IMR-90 (cell line): ENCODE results near the gene SPRED3. TPM values are rescaled to one million over a fixed set of nuclear protein-coding genes. Genes with fewer than 3 reads are reported as not detected.

Experiments
- ATAC-seq: fragments of 200-7000 bp; cut with Tn5 transposase; 2 replicates; pipeline ENCODE4 v1.9.1; 2020; ENCODE audit warnings: low read depth, mild to moderate bottlenecking, moderate library complexity
- BruUV-seq: library from RNA; stranded (reverse); fragments of 400-500 nt; replicated peaks from 2 replicates; lab custom pipeline; 2021; lab: Mats Ljungman, UMichigan
- CTCF ChIA-PET: fragments of 300-600 bp; formaldehyde crosslinking; extraction: SDS; loops from one replicate; lab custom pipeline; 2021; ENCODE audit warnings: antibody characterized with exemption; lab: Yijun Ruan, JAX
- POLR2A ChIA-PET: fragments of 300-600 bp; sonication (Branson Sonifier 250); formaldehyde crosslinking; loops from one replicate; lab custom pipeline; 2022; ENCODE audit warnings: antibody characterized with exemption; ENCODE audit not compliant: unreplicated experiment; lab: Charles Lee
- DNase-seq: peaks from one replicate; pipeline ENCODE4 v3.0.0; 2013
- H2AFZ ChIP-seq: replicated peaks from 2 replicates; pipeline ENCODE3; 2013; ENCODE audit warnings: low read length, mild to moderate bottlenecking; ENCODE audit not compliant: poor library complexity
- H2AK5ac ChIP-seq: 2 replicates; pipeline ENCODE4 v1.6.1; 2013; ENCODE audit warnings: low read depth, low read length, inconsistent platforms
- H2AK9ac ChIP-seq: replicated peaks from 2 replicates; pipeline ENCODE3; 2013; ENCODE audit warnings: mild to moderate bottlenecking, low read depth, low read length, moderate library complexity; ENCODE audit not compliant: poor library complexity
- H2BK120ac ChIP-seq: 2 replicates; pipeline ENCODE4 v1.6.1; 2013; ENCODE audit warnings: low read depth, low read length, inconsistent platforms
- H2BK15ac ChIP-seq: 3 replicates; pipeline ENCODE4 v1.6.1; 2013; ENCODE audit warnings: low read depth, low read length, inconsistent platforms
- H2BK20ac ChIP-seq: 2 replicates; pipeline ENCODE4 v1.6.1; 2013; ENCODE audit warnings: low read depth, mild to moderate bottlenecking, inconsistent platforms, low read length, moderate library complexity
- H2BK5ac ChIP-seq: 2 replicates; pipeline ENCODE4 v1.6.1; 2013; ENCODE audit warnings: mild to moderate bottlenecking, low read depth, low read length, inconsistent platforms; ENCODE audit not compliant: poor library complexity, severe bottlenecking
- H3K14ac ChIP-seq: replicated peaks from 2 replicates; pipeline ENCODE4 v1.6.1; 2013; ENCODE audit warnings: low read depth, low read length, inconsistent platforms
- H3K18ac ChIP-seq: 2 replicates; pipeline ENCODE4 v1.6.1; 2013; ENCODE audit warnings: low read depth, low read length, control low read depth
- H3K23ac ChIP-seq: 2 replicates; pipeline ENCODE4 v1.6.1; 2013; ENCODE audit warnings: low read depth, low read length, inconsistent platforms
- H3K27ac ChIP-seq: 2 replicates; pipeline ENCODE4 v1.5.1; 2013; ENCODE audit warnings: mild to moderate bottlenecking, control low read depth, low read length; ENCODE audit not compliant: insufficient read depth
- H3K27me3 ChIP-seq: 2 replicates; pipeline ENCODE4 v1.6.1; 2013; ENCODE audit warnings: low read length; ENCODE audit not compliant: control insufficient read depth, insufficient read depth
- H3K36me3 ChIP-seq: 2 replicates; pipeline ENCODE4 v1.6.1; 2013; ENCODE audit warnings: low read length, mixed read lengths; ENCODE audit not compliant: control insufficient read depth, insufficient read depth
- H3K4ac ChIP-seq: 2 replicates; pipeline ENCODE4 v1.6.1; 2013; ENCODE audit warnings: low read depth, low read length, inconsistent platforms
- H3K4me1 ChIP-seq: 2 replicates; pipeline ENCODE4 v1.6.1; 2013; ENCODE audit warnings: low read length, mixed read lengths; ENCODE audit not compliant: control insufficient read depth, insufficient read depth
- H3K4me2 ChIP-seq: 2 replicates; pipeline ENCODE4 v1.6.1; 2013; ENCODE audit warnings: low read depth, mild to moderate bottlenecking, control low read depth, low read length, moderate library complexity
- H3K4me3 ChIP-seq: 2 replicates; pipeline ENCODE4 v1.5.1; 2013; ENCODE audit warnings: low read depth, mild to moderate bottlenecking, control low read depth, low read length, moderate library complexity; ENCODE audit not compliant: insufficient read depth
- H3K56ac ChIP-seq: 2 replicates; pipeline ENCODE4 v1.6.1; 2013; ENCODE audit warnings: low read length, inconsistent platforms; ENCODE audit not compliant: insufficient read depth; ENCODE audit errors: extremely low read depth
- H3K79me1 ChIP-seq, 2 experiments: 2 replicates each; pipeline ENCODE4 v1.6.1; 2013; ENCODE audit warnings: low read length in 2 of 2, inconsistent platforms in 1 of 2, low read depth in 1 of 2
- H3K9ac ChIP-seq: 2 replicates; pipeline ENCODE4 v1.6.1; 2013; ENCODE audit warnings: low read depth, low read length, control low read depth
- H3K9me1 ChIP-seq: 2 replicates; pipeline ENCODE4 v1.6.1; 2013; ENCODE audit warnings: low read length, inconsistent platforms; ENCODE audit not compliant: insufficient read depth
- H3K9me3 ChIP-seq: 2 replicates; pipeline ENCODE4 v1.6.1; 2013; ENCODE audit warnings: low read length; ENCODE audit not compliant: control insufficient read depth, insufficient read depth
- H4K20me1 ChIP-seq: 2 replicates; pipeline ENCODE4 v1.6.1; 2013; ENCODE audit warnings: low read length, inconsistent platforms; ENCODE audit not compliant: insufficient read depth
- H4K5ac ChIP-seq: 2 replicates; pipeline ENCODE4 v1.6.1; 2013; ENCODE audit warnings: mild to moderate bottlenecking, low read depth, low read length, control low read depth
- H4K8ac ChIP-seq, 2 experiments: 2 replicates each; pipeline ENCODE4 v1.6.1; 2013; ENCODE audit warnings: low read depth in 2 of 2, low read length in 2 of 2, control low read depth in 1 of 2, inconsistent platforms in 1 of 2
- H4K91ac ChIP-seq: 2 replicates; pipeline ENCODE4 v1.6.1; 2013; ENCODE audit warnings: low read depth, low read length, inconsistent platforms; ENCODE audit not compliant: insufficient read depth
- FOS ChIP-seq: fragments of 150-350 bp; IDR thresholded peaks from 2 replicates; pipeline ENCODE4 v1.6.1; 2016; ENCODE audit warnings: low read depth, low read length
- MAZ ChIP-seq: IDR thresholded peaks from 2 replicates; pipeline ENCODE4 v1.6.1; 2012; ENCODE audit warnings: low read depth, mild to moderate bottlenecking, low read length, improper control_type of control experiment, moderate library complexity, borderline replicate concordance
- POLR2A ChIP-seq: IDR thresholded peaks from 2 replicates; pipeline ENCODE4 v1.6.1; 2012; ENCODE audit warnings: mild to moderate bottlenecking, low read depth, low read length
- USF2 ChIP-seq: fragments of 150-350 bp; IDR thresholded peaks from 2 replicates; pipeline ENCODE4 v1.6.1; 2017; ENCODE audit warnings: mild to moderate bottlenecking, antibody characterized with exemption, low read length, low read depth
- WGBS, 2 experiments: methylation state at CpG; one replicate each; pipeline versions ENCODE4 v1.1.5 to v1.1.7; 2013; ENCODE audit warnings: missing lambda C conversion rate in 2 of 2; ENCODE audit not compliant: insufficient read length in 1 of 2; ENCODE audit errors: extremely low coverage in 2 of 2; 5-methylcytosine and 5-hydroxymethylcytosine counted together
- dilution Hi-C: fragments of 300-500 bp; cut with HindIII; formaldehyde crosslinking; loops from one replicate; pipeline ENCODE4 v1.14.3; 2018; ENCODE audit warnings: low sequenced_read_pairs; ENCODE audit not compliant: unreplicated experiment
- in situ Hi-C: fragments of 300-500 bp; cut with MboI; formaldehyde crosslinking; loops from 3 replicates; pipeline ENCODE4 v1.14.3; 2019; ENCODE audit warnings: low sequenced_read_pairs, inconsistent platforms, mixed read lengths
- intact Hi-C: fragments of 100-400 bp; cut with micrococcal nuclease; formaldehyde crosslinking; loops from 2 replicates; pipeline ENCODE4 v1.10.0; 2022
- polyA plus RNA-seq, 3 experiments: library from polyadenylated mRNA; depleted of rRNA; stranded (reverse); fragments of >200 nt; gene quantifications; 2 replicates each; pipeline ENCODE4 v1.2.3, GENCODE V29; 2012; ENCODE audit warnings: low replicate concordance in 1 of 3
- total RNA-seq: library from RNA; depleted of rRNA; stranded (reverse); fragments of >200 nt; gene quantifications from 2 replicates; pipeline ENCODE4 v1.2.3, GENCODE V29; 2012

The SPRED3 gene
- total and polyA plus RNA-seq, 2 of the 4 experiments (the other 2 are of a cell fraction): 0.90 to 7.9 TPM

DNA sequence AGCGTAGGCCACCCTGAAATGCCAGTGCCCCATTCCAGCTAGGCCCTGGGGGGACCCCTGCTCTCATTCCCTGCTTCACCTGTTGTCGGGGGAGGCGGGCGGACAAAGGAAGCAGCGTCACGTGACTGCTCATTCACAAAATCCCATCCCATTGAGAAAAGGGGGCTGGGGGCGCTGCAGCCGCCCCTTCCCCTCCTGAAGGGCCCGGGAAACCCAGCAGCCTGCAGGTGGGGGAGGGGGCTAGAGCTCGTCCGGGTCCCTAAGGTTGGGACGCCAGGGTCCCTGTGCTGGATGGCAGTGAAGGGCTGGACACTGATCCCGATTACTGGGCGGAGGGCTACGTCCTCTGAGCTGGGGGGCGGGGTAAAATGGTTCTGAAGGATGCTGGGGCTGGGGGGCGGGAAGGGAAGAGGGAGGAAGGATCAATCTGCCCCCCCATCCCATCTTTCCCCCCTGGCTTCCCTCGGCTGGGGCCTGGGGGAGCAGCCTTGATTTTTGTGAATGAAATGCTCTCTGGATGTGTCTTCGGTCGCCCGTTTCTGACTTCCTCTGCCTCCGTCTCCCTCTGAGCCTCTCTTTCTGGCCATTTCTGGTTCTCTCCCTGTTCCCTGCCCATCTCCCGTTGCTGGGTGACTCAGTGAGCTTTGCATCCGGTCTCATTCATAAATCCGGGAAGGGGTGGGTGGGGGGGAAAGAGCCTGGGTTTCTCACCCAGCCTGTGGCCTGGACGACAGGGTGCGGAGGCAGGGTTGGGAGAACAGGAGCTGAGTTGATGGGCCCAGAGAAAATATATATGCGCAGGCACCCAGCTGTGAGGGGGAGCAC is 816 bp downstream of the SPRED3 start:
- Histone ChIP-seq H2AK9ac (peak overlapping the region; percentile 100), H3K36me3 (peaks cover 19% of the 10 kb centered on the region), H3K79me1 (peaks cover 11 to 46% of the 10 kb centered on the region in 2 experiments; a peak in 3 of 4 replicates), H3K23ac (peak overlapping the region; percentile 90), H3K27me3 (no peaks in the 10 kb centered on the region), H3K9me1 (peaks cover 7% of the 10 kb centered on the region), H2BK15ac (peak overlapping the region; percentile 93; the same call in 2 of the 3 replicates), H3K4me2 (peak overlapping the region; percentile 96), H4K8ac (peak overlapping the region; percentile 90 to 96), H4K91ac (peak overlapping the region; percentile 96), H2BK120ac (peak overlapping the region; percentile 89), H2BK5ac (peak overlapping the region; percentile 84), H4K5ac (peak overlapping the region; percentile 13), H3K4ac (peak overlapping the region; percentile 97), H3K9me3 (no peaks in the 10 kb centered on the region), H3K14ac (peak overlapping the region; percentile 95), H3K18ac (peak overlapping the region; percentile 42; the same call in 1 of the 2 replicates), H4K20me1 (peaks cover 8% of the 10 kb centered on the region), H2AFZ (peak overlapping the region; percentile 90), H3K4me3 (peak overlapping the region; percentile 67), H3K9ac (peak overlapping the region; percentile 83), H3K4me1 (peaks cover 4% of the 10 kb centered on the region), H2AK5ac (peak overlapping the region; percentile 100), H3K56ac (peak overlapping the region; percentile 86), H3K27ac (peak overlapping the region; percentile 90), H2BK20ac (peak overlapping the region; percentile 92; the same call in 1 of the 2 replicates)
- no TSS peak for BruUV-seq
- ATAC-seq (peak; percentile 4), DNase-seq (peak; percentile 82)
- dilution Hi-C loops: no loop called here
- intact Hi-C loops: loop anchor here (2.0 to 5.0 kb wide), 2 partner anchors 15 to 157 kb away; partner anchors contain the start of gene PSMD8
- 11% methylated on average over 3 of the region's 28 CpGs; no CpG with 5 or more reads in 1 of the 2 experiments for WGBS, 2 experiments
- ChIA-PET POLR2A (interaction anchor here (0.5 to 2.4 kb wide), 5 partner anchors 14 to 947 kb away, joined by 3 to 12 read pairs (median 3); partner anchors contain the start of genes FAM98C and PSMD8), CTCF (interaction anchor here (1.0 kb wide), 1 partner anchor 14 kb away, joined by 5 read pairs; the partner anchor contains the start of gene FAM98C)
- in situ Hi-C loops: no loop called here
- peak; percentile 75 for TF ChIP-seq USF2
- TF ChIP-seq MAZ: no peak; the same call in 1 of the 2 replicates
- peak; percentile 82 for TF ChIP-seq POLR2A
- 0 out of 2 replicates have a peak, but pooled peaks have one; percentile 2 for TF ChIP-seq FOS
